Upper lobe of right lung (tissue), 1 donor: ENCODE measurements around the gene HDAC9. TPM values are rescaled to one million over a fixed set of nuclear protein-coding genes. Genes with fewer than 3 reads are reported as not detected.

Experiments used
- ATAC-seq: fragments of 200-7000 bp; cut with Tn5 transposase; one replicate; pipeline ENCODE4 v1.9.1; 2020; ENCODE audit warnings: mild to moderate bottlenecking, moderate library complexity
- DNase-seq: peaks from one replicate; pipeline ENCODE4 v3.0.0-alpha.2; 2020
- H3K27ac ChIP-seq: fragments of 200-600 bp; one replicate; pipeline ENCODE4 v1.8.0; 2022
- H3K27me3 ChIP-seq: fragments of 200-600 bp; one replicate; pipeline ENCODE4 v1.8.0; 2022; ENCODE audit warnings: mild to moderate bottlenecking
- H3K36me3 ChIP-seq: fragments of 200-600 bp; one replicate; pipeline ENCODE4 v1.8.0; 2022
- H3K4me1 ChIP-seq: fragments of 200-600 bp; one replicate; pipeline ENCODE4 v1.8.0; 2022
- H3K4me3 ChIP-seq: fragments of 200-600 bp; one replicate; pipeline ENCODE4 v1.8.0; 2022; ENCODE audit warnings: mild to moderate bottlenecking
- H3K9me3 ChIP-seq: fragments of 200-600 bp; one replicate; pipeline ENCODE4 v1.8.0; 2022
- CTCF ChIP-seq: fragments of 200-600 bp; IDR thresholded peaks from one replicate; pipeline ENCODE4 v1.8.0; 2022; ENCODE audit warnings: antibody characterized with exemption
- intact Hi-C: fragments of 100-400 bp; cut with DNase I; formaldehyde crosslinking; loops from one replicate; pipeline ENCODE4 v1.11.0; 2022
- total RNA-seq: library from RNA; stranded (reverse); fragmentation: NEBNext Ultra II Directional; extraction: Animal tissue kit (Norgen Biotek cat#: 25700); gene quantifications from one replicate; pipeline ENCODE4 v1.2.1, GENCODE V29; 2021
- donor health status: DM: no; HTN: yes; CAD: no; lungs with severe emphysema.

The HDAC9 gene
- total RNA-seq, 1 donor from 2014 or later, result 52.4 TPM

- H3K27ac ChIP-seq, result no peak overlapping the region
- no peak for TF ChIP-seq CTCF
- no peaks in the 10 kb centered on the region for H3K4me1 ChIP-seq
- no peaks in the 10 kb centered on the region for H3K9me3 ChIP-seq
- ATAC-seq (no peak), DNase-seq (no peak)
- intact Hi-C loops, result no loop called here
- no peaks in the 10 kb centered on the region for H3K36me3 ChIP-seq
- no peaks in the 10 kb centered on the region for H3K27me3 ChIP-seq
- no peak overlapping the region for H3K4me3 ChIP-seq
Measured at GRCh38 chr7:18831419-18831818, 335.9 kb downstream of the HDAC9 start.

GRCh38 chr7:18831943-18832342, 336.4 kb downstream of the HDAC9 start:
- H3K27ac ChIP-seq, result no peak overlapping the region
- H3K27me3 ChIP-seq, result no peaks in the 10 kb centered on the region
- intact Hi-C loops, result no loop called here

GRCh38 chr7:18834577-18834976, 339.0 kb downstream of the HDAC9 start:
- ATAC-seq (no peak), DNase-seq (no peak)
- H3K36me3 ChIP-seq, result no peaks in the 10 kb centered on the region
- no peaks in the 10 kb centered on the region for H3K4me1 ChIP-seq
- intact Hi-C loops, result no loop called here
- H3K27ac ChIP-seq, result no peak overlapping the region
- no peak overlapping the region for H3K4me3 ChIP-seq
- TF ChIP-seq CTCF, result no peak
- no peaks in the 10 kb centered on the region for H3K27me3 ChIP-seq
- H3K9me3 ChIP-seq, result no peaks in the 10 kb centered on the region

More at GRCh38 chr7:18831943-18832342, 336.4 kb downstream of the HDAC9 start:
- H3K4me3 ChIP-seq, result no peak overlapping the region
- H3K36me3 ChIP-seq, result no peaks in the 10 kb centered on the region
- DNase-seq (no peak), ATAC-seq (no peak)
- no peak for TF ChIP-seq CTCF
- H3K9me3 ChIP-seq, result no peaks in the 10 kb centered on the region
- H3K4me1 ChIP-seq, result no peaks in the 10 kb centered on the region

- no peak for TF ChIP-seq CTCF
- Histone ChIP-seq H3K27me3 (no peaks in the 10 kb centered on the region), H3K27ac (no peak overlapping the region), H3K36me3 (no peaks in the 10 kb centered on the region), H3K9me3 (no peaks in the 10 kb centered on the region), H3K4me3 (no peak overlapping the region), H3K4me1 (no peaks in the 10 kb centered on the region)
- ATAC-seq (no peak), DNase-seq (no peak)
- intact Hi-C loops, result no loop called here
Measured at GRCh38 chr7:18835001-18835690, 339.6 kb downstream of the HDAC9 start.

GRCh38 chr7:18843979-18844378, 348.4 kb downstream of the HDAC9 start:
- H3K36me3 ChIP-seq, result no peaks in the 10 kb centered on the region
- ATAC-seq (no peak), DNase-seq (no peak)
- no peaks in the 10 kb centered on the region for H3K27me3 ChIP-seq
- H3K4me3 ChIP-seq, result no peak overlapping the region
- H3K9me3 ChIP-seq, result no peaks in the 10 kb centered on the region
- intact Hi-C loops, result no loop called here
- no peak overlapping the region for H3K27ac ChIP-seq
- TF ChIP-seq CTCF, result no peak
- H3K4me1 ChIP-seq, result no peaks in the 10 kb centered on the region

- no peak for TF ChIP-seq CTCF
- intact Hi-C loops, result no loop called here
- no peak overlapping the region for H3K4me3 ChIP-seq
- no peak for DNase-seq
- no peaks in the 10 kb centered on the region for H3K36me3 ChIP-seq
- no peak for ATAC-seq
- H3K27ac ChIP-seq, result no peak overlapping the region
- no peaks in the 10 kb centered on the region for H3K27me3 ChIP-seq
- H3K9me3 ChIP-seq, result no peaks in the 10 kb centered on the region
- H3K4me1 ChIP-seq, result no peaks in the 10 kb centered on the region
Measured at GRCh38 chr7:18844735-18845134, 349.2 kb downstream of the HDAC9 start.
